HG03103 (cell line): ENCODE measurements around the gene ZNF625.
"Not testable (repeated sequence)": the region's sequence is repeated elsewhere in the genome, so short reads cannot be mapped to it uniquely, and the experiment has no call there.

Experiments
- ATAC-seq: cut with Tn5 transposase; IDR thresholded peaks from one replicate; pipeline ENCODE4 v1.9.1; 2021; ENCODE audit warnings: low read depth; ENCODE audit not compliant: unreplicated experiment

The ZNF625 gene

GRCh38 chr19:12139269-12139668 is 17.3 kb downstream of the ZNF625 start:
- no peak for ATAC-seq

GRCh38 chr19:12137221-12137940 is 19.2 kb downstream of the ZNF625 start:
- ATAC-seq, result no peak

DNA sequence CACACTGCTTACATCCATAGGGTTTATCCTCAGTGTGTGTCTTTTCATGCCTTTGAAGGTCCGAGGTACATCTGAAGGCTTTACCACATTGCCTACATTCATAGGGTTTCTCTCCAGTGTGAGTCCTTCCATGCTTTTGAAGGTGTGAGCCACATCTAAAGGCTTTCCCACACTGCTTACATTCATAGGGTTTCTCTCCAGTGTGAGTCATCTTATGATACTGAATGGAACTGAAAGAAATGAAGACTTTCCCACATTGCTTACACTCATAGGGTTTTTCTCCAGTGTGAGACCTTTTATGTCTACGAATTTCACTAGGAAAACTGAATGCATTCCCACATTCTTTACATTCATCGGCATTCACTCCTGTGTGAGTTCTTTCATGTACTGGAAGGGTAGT is 23.5 kb downstream of the ZNF625 start:
- no peak for ATAC-seq

- no peak for ATAC-seq
Observed at GRCh38 chr19:12126707-12127106, 29.8 kb downstream of the ZNF625 start.

DNA sequence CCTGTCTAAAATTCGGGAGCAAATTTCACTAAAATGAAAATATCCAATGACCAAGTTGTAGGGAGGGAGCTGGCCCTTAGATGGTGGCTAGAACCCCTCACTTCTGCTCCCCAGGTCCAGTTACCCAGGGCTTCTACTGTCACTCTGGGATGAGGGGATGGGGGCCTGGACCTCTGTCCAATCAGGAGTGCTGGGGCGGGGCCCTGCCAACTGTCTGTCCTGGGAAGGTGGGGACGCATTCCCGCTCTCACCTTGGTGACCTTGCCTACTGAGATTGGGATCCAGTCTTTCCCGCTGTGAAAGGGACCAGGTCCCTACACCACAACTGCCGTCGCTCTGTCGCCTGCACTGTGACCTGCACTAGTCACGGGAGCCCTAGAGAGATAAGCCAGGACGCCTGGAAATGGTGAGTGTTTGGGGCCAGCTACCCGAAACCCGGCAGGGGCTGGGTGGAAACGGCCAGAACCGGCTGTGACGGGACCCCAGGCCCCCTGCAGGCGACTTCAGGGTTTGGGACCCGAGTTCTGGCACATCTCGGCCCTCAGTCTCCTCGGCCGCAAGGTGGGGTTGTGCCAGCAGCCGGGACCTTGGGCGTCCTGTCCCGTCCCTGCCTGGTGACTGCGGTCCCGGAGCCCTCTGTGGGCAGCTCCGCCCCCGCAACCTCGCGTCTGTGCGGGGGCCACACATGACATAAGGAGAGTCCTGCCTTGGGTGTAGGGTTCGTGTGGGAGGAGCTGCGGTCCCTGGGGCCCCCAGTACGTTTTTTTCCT is 39.1 kb downstream of the ZNF625 start:
- ATAC-seq, result no peak

- ATAC-seq, result no peak
Observed at GRCh38 chr19:12113121-12113520, 43.4 kb downstream of the ZNF625 start.

- ATAC-seq, result no peak
Observed at GRCh38 chr19:12112701-12113100, 43.8 kb downstream of the ZNF625 start.

DNA sequence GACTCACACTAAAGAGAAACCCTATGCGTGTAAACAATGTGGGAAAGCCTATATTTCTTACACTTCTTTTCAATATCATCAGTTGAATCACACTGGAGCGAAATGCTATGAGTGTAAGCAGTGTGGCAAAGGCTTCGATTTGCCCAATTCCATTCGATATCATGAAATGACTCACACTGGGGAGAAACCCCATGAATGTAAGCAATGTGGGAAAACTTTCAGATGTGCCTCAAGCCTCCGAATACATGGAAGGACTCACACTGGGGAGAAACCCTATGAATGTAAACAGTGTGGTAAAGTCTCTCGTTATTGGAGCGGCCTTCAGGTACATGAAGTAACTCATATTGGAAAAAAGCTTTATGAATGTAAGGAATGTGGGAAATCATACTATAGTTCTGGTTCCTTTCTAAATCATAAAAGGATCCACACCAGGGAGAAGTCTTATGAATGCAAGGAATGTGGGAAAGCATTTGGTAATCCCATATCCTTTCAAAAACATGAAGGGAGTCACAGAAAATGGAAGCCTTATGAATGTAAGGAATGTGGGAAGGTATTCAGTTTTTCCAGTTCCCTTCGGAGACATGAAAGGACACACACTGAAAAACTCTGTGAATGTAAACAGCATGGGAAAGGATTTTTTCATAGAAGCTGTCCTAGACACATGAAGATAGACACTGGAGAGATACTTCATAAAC is 44.4 kb downstream of the ZNF625 start:
- no peak for ATAC-seq

- ATAC-seq, result no peak
Observed at GRCh38 chr19:12111176-12111575, 45.4 kb downstream of the ZNF625 start.

DNA sequence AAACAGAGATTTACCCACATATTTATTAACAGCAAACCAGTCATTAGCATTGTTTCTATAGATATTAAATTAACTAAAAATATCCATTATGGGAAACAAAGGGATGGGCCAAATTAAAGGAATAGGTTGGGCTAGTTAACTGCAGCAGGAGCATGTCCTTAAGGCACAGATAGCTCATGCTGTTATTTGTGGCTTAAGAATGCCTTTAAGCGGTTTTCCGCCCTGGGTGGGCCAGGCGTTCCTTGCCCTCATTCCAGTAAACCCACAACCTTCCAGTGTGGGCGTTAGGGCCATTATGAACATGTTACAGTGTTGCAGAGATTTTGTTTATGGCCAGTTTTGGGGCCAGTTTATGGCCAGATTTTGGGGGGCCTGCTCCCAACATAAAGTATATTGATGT is 52.6 kb downstream of the ZNF625 start:
- not testable (repeated sequence) for ATAC-seq

DNA sequence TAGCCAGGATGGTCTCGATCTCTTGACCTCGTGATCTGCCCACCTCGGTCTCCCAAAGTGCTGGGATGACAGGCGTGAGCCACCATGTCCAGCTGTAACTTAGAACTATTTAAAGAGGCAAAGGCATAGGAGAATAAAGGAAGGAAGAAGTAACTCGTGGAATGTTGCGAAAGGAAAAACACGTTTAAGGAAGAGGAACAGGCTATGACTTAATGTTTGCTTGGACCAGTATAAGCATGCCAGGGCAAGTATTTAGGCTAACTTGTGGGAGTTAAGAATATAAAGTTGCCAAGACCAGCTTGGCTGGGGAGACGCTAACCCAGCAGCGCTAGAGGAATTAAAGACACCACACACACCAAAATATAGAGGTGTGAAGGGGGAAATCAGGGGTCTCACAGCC is 58.5 kb downstream of the ZNF625 start:
- ATAC-seq, result no peak

GRCh38 chr19:12095111-12095790 is 61.3 kb downstream of the ZNF625 start:
- ATAC-seq, result no peak
